ENCODE data around the gene INVS. TPM values are rescaled to one million over a fixed set of nuclear protein-coding genes. Genes with fewer than 3 reads are reported as not detected.

The INVS gene
- total and polyA plus RNA-seq, 2 experiments from 2014 or later, result 9.4 to 15.3 TPM

GRCh38 chr9:100282388-100282719 is 183.3 kb downstream of the INVS start:
- DNase-seq (ENCODE audit: low read depth in 1 of 2, low spot score in 1 of 2), result no peak
- Histone ChIP-seq H3K4me1 (ENCODE audit: low read depth) (peaks cover 3% of the 10 kb centered on the region), H3K4me3 (no peak overlapping the region), H3K36me3 (peaks cover 11% of the 10 kb centered on the region), H3K27ac (no peak overlapping the region), H3K9me3 (ENCODE audit: low read depth) (no peaks in the 10 kb centered on the region), H3K27me3 (no peaks in the 10 kb centered on the region)
- no peak for TF ChIP-seq CTCF (IDR thresholded peaks at IDR 0.05; ENCODE audit: low read depth, low read length)

GRCh38 chr9:100284247-100284646 is 185.2 kb downstream of the INVS start:
- no peak overlapping the region for H3K4me3 ChIP-seq
- no peaks in the 10 kb centered on the region for H3K27me3 ChIP-seq
- H3K36me3 ChIP-seq, result peaks cover 11% of the 10 kb centered on the region
- H3K9me3 ChIP-seq (ENCODE audit: low read depth), result no peaks in the 10 kb centered on the region
- no peak for DNase-seq (ENCODE audit: low read depth in 1 of 2, low spot score in 1 of 2)
- TF ChIP-seq CTCF (IDR thresholded peaks at IDR 0.05; ENCODE audit: low read depth, low read length), result no peak
- H3K4me1 ChIP-seq (ENCODE audit: low read depth), result peaks cover 3% of the 10 kb centered on the region
- no peak overlapping the region for H3K27ac ChIP-seq

- peaks cover 11% of the 10 kb centered on the region for H3K36me3 ChIP-seq
- DNase-seq (ENCODE audit: low read depth in 1 of 2, low spot score in 1 of 2), result no peak
- H3K9me3 ChIP-seq (ENCODE audit: low read depth), result no peaks in the 10 kb centered on the region
- H3K4me1 ChIP-seq (ENCODE audit: low read depth), result peaks cover 3% of the 10 kb centered on the region
- H3K4me3 ChIP-seq, result no peak overlapping the region
- H3K27me3 ChIP-seq, result no peaks in the 10 kb centered on the region
- TF ChIP-seq CTCF (IDR thresholded peaks at IDR 0.05; ENCODE audit: low read depth, low read length), result no peak
- no peak overlapping the region for H3K27ac ChIP-seq
Measured at GRCh38 chr9:100285080-100285479, 186.0 kb downstream of the INVS start.

GRCh38 chr9:100285601-100286000 is 186.6 kb downstream of the INVS start:
- no peaks in the 10 kb centered on the region for H3K27me3 ChIP-seq
- H3K4me3 ChIP-seq, result no peak overlapping the region
- peaks cover 11% of the 10 kb centered on the region for H3K36me3 ChIP-seq
- no peak overlapping the region for H3K27ac ChIP-seq
- peaks cover 3% of the 10 kb centered on the region for H3K4me1 ChIP-seq (ENCODE audit: low read depth)
- no peak for TF ChIP-seq CTCF (IDR thresholded peaks at IDR 0.05; ENCODE audit: low read depth, low read length)
- no peaks in the 10 kb centered on the region for H3K9me3 ChIP-seq (ENCODE audit: low read depth)
- DNase-seq (ENCODE audit: low read depth in 1 of 2, low spot score in 1 of 2), result no peak

- H3K4me1 ChIP-seq (ENCODE audit: low read depth), result peaks cover 3% of the 10 kb centered on the region
- no peak overlapping the region for H3K27ac ChIP-seq
- H3K9me3 ChIP-seq (ENCODE audit: low read depth), result no peaks in the 10 kb centered on the region
- H3K36me3 ChIP-seq, result peaks cover 11% of the 10 kb centered on the region
- no peak overlapping the region for H3K4me3 ChIP-seq
- no peak for TF ChIP-seq CTCF (IDR thresholded peaks at IDR 0.05; ENCODE audit: low read depth, low read length)
- no peaks in the 10 kb centered on the region for H3K27me3 ChIP-seq
- no peak for DNase-seq (ENCODE audit: low read depth in 1 of 2, low spot score in 1 of 2)
Measured at GRCh38 chr9:100286257-100286656, 187.2 kb downstream of the INVS start.

GRCh38 chr9:100287186-100287585 is 188.1 kb downstream of the INVS start:
- H3K27me3 ChIP-seq, result no peaks in the 10 kb centered on the region
- H3K4me3 ChIP-seq, result no peak overlapping the region
- H3K9me3 ChIP-seq (ENCODE audit: low read depth), result no peaks in the 10 kb centered on the region
- H3K36me3 ChIP-seq, result peaks cover 13% of the 10 kb centered on the region
- no peaks in the 10 kb centered on the region for H3K4me1 ChIP-seq (ENCODE audit: low read depth)
- no peak overlapping the region for H3K27ac ChIP-seq
- no peak for DNase-seq (ENCODE audit: low read depth in 1 of 2, low spot score in 1 of 2)
- TF ChIP-seq CTCF (IDR thresholded peaks at IDR 0.05; ENCODE audit: low read depth, low read length), result no peak

Measured in cardiac muscle cell (in vitro differentiated cells and primary cell).